Measurements from ENCODE around the gene FGF18.

- TF ChIP-seq BHLHE40 (IDR thresholded peaks at IDR 0.05; ENCODE audit: borderline replicate concordance in 1 of 2, low read depth in 2 of 2, low read length in 1 of 2) = no peak
- TF ChIP-seq EGR1 (IDR thresholded peaks at IDR 0.05; ENCODE audit: borderline replicate concordance in 1 of 2, low read depth in 2 of 2, low read length in 2 of 2) = no peak
- TF ChIP-seq EZH2 (IDR thresholded peaks at IDR 0.05; ENCODE audit: borderline replicate concordance, control insufficient read depth, low read depth, low read length) = no peak
- no peak for TF ChIP-seq KAT2A (conservative IDR thresholded peaks at IDR 0.05; ENCODE audit: control insufficient read depth, low read depth, low read length)
- TF ChIP-seq ZNF274 (IDR thresholded peaks at IDR 0.05; ENCODE audit: insufficient read depth, insufficient read length) = no peak
- no peak for TF ChIP-seq KLF5 (IDR thresholded peaks at IDR 0.05; ENCODE audit: partially characterized antibody)
- TF ChIP-seq, protein P1, sequence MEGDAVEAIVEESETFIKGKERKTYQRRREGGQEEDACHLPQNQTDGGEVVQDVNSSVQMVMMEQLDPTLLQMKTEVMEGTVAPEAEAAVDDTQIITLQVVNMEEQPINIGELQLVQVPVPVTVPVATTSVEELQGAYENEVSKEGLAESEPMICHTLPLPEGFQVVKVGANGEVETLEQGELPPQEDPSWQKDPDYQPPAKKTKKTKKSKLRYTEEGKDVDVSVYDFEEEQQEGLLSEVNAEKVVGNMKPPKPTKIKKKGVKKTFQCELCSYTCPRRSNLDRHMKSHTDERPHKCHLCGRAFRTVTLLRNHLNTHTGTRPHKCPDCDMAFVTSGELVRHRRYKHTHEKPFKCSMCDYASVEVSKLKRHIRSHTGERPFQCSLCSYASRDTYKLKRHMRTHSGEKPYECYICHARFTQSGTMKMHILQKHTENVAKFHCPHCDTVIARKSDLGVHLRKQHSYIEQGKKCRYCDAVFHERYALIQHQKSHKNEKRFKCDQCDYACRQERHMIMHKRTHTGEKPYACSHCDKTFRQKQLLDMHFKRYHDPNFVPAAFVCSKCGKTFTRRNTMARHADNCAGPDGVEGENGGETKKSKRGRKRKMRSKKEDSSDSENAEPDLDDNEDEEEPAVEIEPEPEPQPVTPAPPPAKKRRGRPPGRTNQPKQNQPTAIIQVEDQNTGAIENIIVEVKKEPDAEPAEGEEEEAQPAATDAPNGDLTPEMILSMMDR (IDR thresholded peaks at IDR 0.05 in 2 of 3, conservative IDR thresholded peaks at IDR 0.05 in 1 of 3; ENCODE audit: control insufficient read depth in 2 of 3, extremely low read depth in 1 of 3, insufficient read depth in 1 of 3, low read depth in 3 of 3, low read length in 3 of 3) = no peak
These were observed 10.1 kb downstream of the FGF18 start for GRCh38 chr5:171429543-171429910.
